GOT3 (cell line): ENCODE measurements around the gene ALPG.
A peak's percentile ranks its signal among the peaks of the same experiment; 100 is the strongest.
"Not testable (repeated sequence)": the region's sequence is repeated elsewhere in the genome, so short reads cannot be mapped to it uniquely, and the experiment has no call there.

ENCODE experiments used
- DNase-seq: peaks from one replicate; lab custom pipeline; 2025; ENCODE audit warnings: mixed read lengths; lab: John Stamatoyannopoulos, UW

Gene ALPG

DNA sequence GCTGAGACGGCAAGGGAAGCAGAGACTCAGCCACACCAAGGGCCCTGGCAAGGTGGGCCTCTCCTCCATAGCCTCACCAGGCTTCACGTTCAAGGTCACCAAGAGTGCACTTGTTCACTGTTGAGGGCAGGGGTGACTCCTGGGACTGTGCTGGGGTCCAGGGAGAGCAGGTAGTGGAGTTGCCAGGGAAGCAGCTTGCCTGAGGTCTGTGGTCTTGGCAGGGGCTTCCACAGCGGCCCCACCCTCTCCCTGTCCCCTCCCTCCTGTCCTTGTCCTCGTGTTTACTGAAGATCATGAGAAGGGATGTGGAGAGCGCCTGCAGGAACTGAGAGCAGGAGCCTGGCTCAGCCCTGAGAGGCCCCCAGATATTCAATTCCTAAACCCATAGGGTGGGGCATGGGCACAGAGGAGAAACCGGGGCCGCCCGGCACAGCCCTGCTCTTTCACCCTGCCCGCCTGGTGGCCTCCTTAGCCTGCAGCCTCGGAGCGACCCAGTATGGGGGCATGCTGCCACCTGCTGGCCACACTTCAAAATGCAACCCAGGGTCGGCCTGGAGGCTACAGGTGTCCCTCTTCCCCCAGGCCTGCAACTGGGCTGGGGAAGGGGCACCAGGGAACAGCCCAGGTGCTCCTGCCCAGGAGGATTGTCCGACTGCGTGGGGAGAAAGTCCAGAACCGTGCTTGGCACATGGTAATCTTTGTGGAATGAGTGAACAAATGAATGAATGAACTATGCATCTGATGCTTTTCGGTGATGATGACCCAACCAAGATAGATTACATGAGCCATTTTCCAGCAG, 33.8 kb downstream of the ALPG start:
- peak; percentile 39 for DNase-seq

DNA sequence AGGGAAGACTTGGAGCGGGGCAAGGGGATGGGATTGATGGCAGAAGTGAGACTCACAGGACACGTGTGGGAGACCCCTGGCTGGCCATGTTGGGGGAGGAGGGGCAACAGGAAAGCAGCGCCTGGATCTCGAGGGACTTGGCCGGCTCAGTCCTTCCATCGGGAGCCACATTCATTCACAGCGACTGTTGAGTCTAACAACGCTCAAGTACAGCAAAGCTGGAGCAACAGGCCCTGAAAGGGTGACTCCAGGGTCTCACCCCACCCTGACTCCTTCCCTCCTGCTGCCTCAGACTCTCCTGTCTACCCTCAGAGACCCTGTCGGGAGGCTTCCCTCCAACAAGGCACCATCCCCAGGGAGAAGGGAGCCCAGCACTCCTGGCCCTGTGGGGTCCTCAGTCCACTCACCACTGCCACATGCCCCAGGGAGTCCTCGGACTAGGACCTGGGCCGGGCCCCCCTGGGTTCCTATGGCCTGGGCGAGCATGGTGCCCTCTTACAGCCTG, 34.6 kb downstream of the ALPG start:
- DNase-seq, result no peak

DNA sequence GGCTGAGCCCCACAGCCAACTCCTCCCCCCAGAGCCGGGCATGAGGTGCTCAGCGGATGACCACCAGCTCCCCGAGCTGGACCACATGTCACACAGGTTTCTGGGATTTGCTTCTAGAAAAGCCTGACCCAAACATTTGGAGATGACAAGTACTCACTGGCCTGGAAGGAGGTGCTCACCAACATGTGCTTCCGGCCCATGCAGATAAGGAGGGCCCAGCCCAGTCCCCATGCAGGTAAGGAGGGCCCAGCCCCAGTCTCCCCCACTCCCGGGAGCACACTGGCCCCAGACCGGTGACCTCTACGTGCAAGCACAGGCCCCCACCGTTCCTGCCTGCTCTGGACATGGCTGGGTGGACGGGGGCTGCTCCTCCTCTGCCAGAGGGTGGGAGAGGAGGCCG, 35.3 kb downstream of the ALPG start:
- not testable (repeated sequence) for DNase-seq

DNA sequence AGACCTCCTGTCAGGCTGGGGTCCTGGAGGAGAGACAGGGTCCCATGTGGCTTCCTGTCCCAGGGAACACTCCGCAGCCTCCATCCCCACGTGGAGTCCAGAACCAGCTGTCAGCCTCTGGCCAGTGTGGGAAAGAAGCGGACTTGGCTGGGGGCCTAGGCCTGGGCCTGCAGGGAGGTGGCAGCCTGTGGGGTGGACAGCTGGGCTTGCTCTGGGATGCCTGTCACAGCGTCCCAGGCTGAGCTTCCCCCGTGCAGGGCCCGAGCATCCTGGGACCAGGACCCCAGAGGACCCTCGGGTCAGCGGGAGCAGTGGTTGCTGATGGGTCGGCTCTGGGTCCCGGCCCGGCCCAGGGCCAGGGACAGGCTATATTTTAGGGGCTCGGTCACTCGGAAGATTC, 35.8 kb downstream of the ALPG start:
- DNase-seq, result not testable (repeated sequence)

DNA sequence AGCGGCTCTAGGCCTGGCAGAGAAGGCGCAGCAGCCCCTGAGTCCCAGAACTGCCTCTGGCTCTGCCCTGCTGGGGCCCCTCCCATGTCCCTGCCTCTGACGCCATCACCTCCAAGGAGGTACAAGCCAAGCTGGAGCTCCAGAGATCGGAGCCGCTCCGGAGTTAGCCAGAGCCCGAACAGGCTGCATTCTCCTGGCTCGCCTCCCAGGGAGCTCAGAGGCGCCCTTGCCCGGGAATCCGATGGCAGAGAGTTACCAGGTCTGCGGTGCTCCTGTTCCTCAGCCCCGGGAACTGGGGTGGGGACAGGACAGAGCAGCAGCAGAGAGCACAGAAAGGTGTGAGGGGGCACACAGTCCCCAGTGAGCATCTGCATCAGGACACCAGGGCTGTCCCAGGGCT, 36.4 kb downstream of the ALPG start:
- not testable (repeated sequence) for DNase-seq

DNA sequence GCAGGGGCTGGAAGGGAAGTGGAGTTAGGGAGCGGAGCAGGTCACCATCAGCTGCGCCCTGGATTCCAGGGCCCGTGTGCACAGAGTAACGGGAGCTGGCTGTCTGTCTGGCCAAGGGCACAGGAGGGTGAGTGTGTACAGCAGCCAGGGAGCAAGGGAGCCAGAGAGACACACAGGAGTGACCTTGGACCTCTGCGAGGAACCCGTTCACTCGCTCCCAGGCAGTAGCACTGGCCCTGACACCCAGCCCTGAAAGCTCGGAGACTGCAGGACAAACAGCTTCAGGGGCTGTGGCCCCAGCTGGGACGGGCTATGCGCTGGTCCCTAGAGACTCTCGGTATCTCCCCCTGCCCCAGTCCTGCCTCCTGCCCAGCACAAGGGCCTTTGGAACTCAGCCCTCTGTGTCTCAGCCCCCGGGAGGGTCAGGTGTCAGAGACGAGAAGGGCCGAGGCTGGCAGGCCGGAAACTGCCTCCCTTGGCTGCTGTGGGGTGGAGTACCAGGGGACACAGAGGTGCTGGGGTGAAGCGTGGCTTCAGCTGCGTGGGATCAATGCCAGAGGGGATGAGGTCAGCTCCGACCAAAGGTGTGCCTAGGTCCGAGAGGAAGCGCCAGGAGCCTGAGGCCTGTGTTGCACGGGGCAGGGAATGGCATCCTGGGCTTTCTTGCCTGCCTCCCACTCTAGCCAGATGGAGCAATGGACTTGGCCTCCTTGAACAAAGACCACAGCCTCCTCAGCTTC, 37.2 kb downstream of the ALPG start:
- DNase-seq, result not testable (repeated sequence)

DNA sequence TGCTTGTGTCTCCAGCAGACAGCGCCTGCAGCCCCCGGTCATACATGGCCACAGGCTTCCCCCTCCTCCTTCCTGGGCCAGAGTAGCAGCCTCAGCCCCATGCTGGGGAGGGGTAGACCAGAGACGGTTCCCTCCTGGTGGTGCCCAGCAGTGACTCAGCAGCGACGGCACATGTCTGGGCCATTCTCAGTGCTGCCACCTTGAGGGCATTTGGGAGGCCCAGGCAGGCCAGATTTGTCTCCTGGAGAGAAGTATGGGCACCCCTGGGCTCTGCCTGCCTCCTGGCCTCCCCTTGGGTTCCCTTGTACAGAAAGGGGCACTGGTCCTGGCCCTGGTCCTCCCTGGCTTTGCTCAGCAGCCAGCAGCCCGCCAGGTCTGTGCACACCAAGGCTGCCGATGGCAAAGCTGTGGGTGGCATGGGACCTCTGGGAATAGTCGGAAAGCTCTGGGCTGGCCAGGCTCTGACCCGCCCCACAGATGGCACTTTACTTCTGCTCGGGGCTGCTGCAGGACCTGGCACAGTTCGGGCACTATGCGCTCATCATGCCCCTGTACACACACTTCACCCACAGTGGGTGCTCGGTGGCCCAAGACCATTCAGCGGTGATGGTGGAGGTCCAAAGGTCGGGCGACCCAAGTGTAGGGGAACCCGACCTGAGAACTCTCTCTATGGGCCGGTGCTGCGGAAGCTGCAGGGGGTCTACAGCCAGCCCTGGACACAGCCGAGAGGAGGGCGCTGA, 37.9 kb downstream of the ALPG start:
- DNase-seq, result no peak

DNA sequence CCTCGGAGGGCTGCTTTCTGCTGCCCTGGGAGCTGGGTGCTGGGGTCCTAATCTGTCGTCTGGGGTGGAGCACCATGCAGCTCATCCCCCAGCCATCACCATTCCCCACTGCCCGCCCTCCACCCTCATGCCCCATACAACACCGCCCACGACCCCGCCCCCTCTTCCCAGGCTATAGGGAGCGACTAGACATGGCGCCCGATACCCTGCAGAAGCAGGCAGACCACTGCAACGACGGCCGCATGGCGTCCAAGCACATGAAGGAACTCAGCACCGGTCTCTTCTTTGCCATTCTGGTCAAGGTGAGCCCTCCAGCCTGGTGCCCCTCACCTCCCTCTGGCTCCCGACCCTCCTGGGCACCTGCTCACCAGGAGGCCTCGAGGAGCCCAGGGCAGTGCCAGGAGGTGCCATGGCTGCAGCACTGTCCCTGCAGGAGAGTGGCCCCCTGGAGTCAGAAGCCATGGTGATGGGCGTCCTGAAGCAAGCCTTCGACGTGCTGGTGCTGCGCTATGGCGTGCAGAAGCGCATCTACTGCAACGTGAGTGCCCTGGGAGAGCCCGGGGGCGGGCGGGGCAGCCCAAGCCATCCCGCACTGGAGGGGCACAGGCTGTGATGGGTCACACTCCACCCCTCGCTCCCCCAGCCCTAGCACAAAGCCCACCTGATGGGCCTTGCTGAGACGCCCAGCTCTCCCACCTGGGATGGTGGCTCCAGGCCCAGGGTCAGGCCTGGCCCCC, 38.7 kb downstream of the ALPG start:
- DNase-seq, result not testable (repeated sequence)

DNA sequence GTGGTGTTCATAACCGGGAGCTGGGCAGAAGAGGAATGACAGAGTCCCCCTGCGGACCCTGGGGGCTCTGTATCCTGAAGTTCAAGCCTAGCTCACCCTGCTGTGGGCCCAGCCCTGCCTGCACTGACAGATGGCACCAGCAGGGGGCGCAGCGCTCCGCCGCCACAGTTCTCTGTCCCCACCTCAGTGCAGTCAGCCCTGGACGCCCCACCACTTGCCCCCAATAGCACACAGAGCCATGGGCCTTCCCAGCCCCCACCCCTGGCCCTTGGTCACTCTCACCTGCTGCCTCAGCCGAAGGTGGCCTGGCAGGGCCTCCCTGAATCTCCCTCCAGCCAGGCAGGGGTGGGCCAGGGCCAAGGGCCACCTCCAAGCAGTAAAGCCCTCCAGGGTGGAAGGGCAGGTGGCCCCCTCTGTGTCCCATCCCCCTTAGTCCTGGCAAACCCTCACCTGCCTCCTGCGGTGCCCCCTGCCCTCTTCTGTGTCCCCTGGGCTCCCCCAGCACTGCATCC, 39.7 kb downstream of the ALPG start:
- not testable (repeated sequence) for DNase-seq

DNA sequence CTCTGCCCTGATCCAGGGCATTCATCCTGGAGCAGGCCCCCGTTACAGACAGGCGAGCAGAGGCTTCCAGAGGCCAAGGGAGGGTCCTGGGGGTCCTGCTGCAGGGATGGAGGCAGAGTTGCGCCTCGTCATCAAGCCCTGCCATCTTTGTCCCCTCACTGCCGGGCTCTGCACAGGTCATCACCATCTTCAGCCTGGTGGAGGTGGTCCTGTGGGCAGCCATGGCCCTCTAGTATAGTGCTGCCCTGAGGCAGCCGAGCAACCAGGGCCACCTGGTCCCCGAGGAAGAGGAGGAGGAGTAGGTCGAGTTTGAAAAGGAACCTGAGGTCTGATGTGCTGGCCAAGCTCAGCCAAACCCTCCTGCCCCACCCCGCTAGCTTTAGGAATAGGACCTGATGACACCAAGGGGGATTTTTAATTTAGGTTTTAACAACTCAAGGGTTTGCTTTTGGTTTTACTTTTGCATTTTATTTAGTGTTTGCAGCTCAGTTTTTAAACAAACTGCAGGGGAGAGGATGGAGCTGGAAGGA, 40.5 kb downstream of the ALPG start:
- DNase-seq, result no peak

DNA sequence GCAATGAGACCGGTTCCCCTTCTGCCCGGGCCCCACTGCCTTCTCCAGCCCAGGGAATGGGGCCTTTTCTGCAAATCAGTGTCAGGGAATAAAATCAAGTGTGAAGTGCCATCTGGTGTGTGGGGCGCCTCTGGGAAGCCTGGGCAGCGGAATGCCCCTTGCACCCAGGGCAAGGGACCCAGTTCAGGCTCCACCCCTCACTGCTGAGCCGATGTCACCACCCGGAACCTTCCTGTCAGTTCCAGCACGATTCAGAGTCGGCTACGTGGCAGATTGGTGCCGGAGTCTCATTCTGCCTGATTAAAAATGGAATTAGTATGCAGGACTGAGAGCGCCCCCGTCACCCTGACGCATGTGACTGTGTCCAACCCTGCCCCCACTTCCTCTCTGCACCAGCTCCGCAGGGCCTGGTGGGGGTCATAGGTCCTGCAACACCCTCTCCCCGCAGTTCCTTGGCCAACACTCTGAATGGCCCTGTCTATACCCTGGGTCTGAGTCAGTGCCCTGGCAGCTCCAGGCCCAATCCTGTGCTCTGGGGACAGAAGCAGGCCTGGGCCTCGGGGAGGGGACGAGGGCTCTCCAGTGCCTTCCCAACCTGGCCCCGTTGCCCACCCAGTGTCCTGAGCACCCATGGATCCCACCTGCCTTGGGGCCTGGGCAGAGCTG, 41.1 kb downstream of the ALPG start:
- no peak for DNase-seq

DNA sequence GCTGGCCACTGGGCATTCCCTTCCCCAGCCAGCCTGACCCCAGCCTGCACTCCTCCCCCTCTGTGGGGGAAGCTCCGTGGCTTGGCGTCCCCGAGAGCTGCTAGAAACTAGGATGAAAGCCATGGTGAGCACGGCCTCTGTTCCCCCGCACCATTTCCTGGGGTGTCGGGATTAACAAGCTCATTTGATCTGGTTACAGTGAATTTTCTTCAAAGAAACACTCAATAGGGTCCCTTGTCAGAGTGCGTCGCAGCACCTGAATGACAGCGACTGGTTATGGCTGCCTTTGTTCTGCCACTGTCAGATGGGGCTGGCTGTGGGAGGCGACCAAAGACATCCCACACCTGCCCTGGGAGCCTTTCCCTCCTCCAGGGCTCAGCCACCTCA, 41.7 kb downstream of the ALPG start:
- DNase-seq, result no peak

DNA sequence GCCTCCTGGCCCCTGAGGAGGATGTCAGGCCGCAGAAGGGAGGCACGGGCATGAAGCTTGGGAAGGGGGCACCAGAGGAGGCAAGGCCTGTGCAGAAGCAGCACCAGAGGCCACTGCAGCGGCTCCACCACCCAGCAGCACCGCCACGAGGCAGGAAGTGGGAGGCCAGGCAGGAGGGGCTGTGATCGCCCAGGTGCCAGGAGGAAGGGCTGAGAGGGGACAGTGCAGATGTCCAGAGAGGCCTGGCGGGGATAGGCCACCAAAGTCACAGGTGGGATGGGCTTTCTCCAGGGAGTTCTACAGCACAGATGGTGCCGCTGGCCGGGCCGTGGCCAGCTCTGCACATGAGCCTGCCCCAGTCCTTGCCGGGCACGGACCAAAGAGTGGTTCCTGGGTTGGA, 43.3 kb downstream of the ALPG start:
- no peak for DNase-seq

DNA sequence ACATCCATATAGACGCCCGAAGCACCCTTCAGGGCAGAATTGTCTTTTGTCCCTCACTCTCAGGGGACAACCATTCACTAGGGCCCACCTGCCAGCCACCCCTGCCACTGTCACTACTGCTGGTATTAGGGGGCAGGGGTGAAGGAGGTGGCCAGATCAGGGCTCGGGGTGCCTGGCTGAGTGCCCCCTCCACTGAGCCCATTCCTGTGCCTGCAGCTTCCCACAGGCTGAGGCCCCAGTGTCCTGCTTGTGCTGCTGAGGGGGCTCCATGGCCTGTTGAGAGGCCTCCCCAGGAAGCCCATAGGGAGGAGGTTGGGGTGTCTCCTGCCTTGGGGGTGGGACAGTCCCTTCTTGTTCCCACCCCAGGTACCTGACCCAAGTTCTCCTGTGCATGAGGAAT, 45.0 kb downstream of the ALPG start:
- not testable (repeated sequence) for DNase-seq

DNA sequence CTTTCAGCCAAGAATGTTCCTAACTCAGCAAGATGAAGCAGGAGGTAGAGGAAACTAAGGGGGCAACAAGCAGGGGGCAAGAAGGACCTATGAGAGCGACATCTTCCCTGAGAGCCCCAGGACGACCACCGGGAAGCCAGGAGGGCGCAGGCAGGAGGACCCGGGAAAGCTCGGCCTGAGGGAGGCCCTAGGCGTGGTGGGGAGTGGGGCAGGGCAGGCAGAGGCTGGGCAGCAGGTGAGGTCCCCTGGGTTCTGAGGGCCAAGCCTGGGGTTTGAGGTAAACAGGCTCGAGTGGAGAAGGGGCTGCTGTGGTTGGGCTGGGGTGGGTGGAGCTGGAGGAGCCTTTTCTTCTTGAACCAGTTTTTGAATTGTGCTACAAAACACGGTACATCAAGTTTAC, 48.0 kb downstream of the ALPG start:
- DNase-seq, result no peak

DNA sequence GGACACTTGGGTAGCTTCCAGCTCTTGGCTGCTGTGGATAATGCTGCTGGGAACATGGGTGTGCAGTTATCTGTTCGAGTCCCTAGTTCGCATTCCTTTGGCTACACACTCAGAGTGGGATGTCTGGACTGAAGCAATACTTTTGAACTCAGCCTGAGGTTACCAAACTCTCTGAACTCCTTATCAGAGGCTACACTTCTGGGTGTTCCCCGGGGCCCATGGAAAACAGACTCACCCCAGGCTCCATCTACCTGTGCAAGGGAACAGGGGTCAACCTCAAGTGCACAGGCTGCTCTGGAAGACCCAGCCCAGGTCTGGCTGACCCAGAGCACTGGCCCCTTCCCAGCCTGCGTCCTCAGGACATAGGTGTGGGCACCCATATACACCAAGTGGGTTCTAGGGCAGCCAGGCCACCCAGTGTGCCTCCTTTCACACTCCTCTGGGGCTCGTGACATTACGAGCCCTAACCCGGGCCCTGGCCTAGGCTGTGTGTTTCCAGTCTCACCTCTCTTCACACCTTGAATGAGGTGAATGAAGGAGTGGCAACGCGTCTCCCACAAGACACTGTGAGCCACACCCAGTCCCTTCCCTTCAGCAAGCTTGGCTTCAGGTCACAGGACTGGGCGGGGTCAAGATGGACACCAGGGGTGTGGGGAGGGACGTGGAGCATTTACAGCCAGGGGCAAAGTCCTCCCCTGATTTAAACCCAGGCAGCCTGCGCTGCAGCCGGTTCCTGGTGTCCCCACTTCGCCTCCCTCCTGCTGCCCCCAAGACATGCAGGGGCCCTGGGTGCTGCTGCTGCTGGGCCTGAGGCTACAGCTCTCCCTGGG, 49.0 kb downstream of the ALPG start, which contains the start of gene ALPI:
Gene ALPI, plus strand, starts transcription at position 728 of the 830 bp plus-strand sequence. Its CDS starts 47 bp downstream, at position 775.
- DNase-seq, result no peak

DNA sequence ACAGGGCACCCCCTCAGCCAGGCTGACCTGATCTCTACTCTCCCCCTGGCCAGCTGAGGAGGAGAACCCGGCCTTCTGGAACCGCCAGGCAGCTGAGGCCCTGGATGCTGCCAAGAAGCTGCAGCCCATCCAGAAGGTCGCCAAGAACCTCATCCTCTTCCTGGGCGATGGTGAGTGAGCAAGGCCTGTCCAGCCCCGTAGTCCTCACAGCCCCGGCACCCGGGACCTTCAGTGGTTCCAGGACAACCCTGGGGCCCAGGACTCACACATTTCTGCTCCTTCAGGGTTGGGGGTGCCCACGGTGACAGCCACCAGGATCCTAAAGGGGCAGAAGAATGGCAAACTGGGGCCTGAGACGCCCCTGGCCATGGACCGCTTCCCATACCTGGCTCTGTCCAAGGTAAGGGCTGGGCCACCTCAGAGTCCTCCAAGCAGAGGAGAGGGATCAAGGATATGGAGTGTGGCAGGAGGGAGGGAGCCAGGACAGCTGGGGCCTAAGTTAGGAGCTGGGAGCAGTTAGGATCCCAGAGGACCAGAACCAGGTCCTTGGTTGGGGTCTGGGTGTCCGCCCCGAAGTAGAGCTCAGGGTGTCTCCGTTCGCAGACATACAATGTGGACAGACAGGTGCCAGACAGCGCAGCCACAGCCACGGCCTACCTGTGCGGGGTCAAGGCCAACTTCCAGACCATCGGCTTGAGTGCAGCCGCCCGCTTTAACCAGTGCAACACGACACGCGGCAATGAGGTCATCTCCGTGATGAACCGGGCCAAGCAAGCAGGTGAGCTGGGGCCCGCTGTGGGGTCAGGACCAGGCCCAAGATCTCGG, 49.9 kb downstream of the ALPG start:
- DNase-seq, result no peak

DNA sequence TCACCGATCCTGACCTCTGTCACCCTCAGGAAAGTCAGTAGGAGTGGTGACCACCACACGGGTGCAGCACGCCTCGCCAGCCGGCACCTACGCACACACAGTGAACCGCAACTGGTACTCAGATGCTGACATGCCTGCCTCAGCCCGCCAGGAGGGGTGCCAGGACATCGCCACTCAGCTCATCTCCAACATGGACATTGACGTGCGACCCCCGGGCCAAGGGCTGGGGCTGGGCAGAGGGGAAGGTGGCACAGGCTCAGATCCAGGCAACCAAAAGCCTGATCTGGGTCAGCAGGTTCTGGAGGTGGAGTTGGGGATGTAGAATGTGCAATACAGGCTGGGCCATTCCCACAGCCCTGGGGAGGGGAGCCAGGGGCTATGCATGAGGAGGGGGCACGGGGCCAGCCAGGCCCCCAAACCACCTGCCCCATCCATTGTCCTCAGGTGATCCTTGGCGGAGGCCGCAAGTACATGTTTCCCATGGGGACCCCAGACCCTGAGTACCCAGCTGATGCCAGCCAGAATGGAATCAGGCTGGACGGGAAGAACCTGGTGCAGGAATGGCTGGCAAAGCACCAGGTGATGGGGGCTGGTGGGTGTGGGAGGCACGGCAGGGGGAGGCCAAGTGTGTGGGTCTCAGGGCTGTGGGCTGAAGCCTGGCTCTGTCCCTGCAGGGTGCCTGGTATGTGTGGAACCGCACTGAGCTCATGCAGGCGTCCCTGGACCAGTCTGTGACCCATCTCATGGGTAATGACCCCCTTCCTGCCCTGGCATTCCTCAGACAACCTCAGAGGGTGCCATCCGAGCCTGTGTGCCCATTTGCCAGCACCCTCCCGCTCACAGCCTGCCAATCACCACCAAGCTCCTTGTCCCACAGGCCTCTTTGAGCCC, 50.7 kb downstream of the ALPG start:
- no peak for DNase-seq
